ENCODE data around the gene SWSAP1. TPM values are rescaled to one million over a fixed set of nuclear protein-coding genes. Genes with fewer than 3 reads are reported as not detected.

Gene SWSAP1
- total and polyA plus RNA-seq, 9 of the 15 experiments (the other 6 are each of a cell fraction or from before 2014, with no cell fraction given) = 0.18 to 2.8 (median 1.7) TPM

DNA sequence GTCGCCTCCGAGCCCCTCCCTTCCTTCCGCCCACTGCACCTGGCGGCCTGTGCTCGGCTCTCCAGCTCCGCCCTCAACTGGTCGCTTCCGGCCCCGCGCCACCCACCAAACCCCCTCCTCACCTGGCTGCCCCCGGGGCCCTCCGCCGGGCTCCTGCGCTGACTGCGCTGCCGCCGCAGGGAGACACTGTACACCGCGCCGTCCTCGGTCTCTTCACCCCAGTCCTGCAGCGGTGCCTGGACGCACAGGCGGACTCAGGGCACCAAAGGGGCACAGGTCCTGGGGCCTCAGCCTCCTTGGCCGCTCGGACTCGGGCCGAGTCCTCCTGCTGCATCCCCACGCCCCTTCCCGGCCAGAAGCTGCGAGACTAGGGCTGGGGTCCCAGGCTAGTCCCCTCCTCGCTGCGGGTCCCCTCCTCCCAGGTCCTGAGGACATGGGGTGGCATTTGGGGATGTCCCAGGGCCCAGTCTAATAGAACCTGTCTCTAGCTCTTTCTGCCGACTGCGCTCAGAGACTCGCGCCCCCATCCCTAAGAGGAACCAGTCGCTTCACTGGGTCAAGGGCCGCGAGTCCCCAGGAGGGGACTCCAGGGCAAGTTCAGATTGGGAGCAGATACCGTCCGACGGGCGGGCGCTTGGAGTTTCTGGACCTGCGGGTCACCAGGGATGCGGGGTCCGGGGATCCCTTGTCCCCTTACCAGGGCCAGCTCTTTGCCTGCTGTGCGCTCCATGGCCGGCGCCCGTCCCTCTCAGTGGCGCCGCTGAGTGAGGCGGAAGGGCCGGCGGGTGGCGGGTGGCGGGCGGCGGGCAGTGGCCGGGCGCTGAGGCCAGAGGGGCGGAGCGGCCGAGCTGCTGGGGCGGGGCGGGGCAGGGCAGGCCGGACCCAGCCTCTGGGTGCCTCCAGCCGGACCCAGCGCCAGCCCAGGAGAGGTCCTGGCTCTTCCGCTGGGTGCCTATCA is 44.4 kb downstream of the SWSAP1 start, which contains the start of gene RGL3:
TSS of gene RGL3 (minus strand) at position 766 of the 958 bp plus-strand sequence. CDS start at position 730, 36 bp downstream.
- intact Hi-C loops (cut with micrococcal nuclease) = no loop called here
- POLR2A ChIA-PET = interaction anchor here (0.6 to 0.9 kb wide), 2 partner anchors 16 to 44 kb away, joined by 3 to 4 read pairs; partner anchors contain the start of genes ODAD3 and PRKCSH
- CTCF ChIA-PET (ENCODE audit: low intra/inter-chr PET ratio) = interaction anchor here (0.5 kb wide), 1 partner anchor 52 kb away, joined by 3 read pairs; no protein-coding TSS in a partner anchor
- H2AFZ ChIP-seq (ENCODE audit: low read depth, low read length) = peak within 1 kb of the TSS; percentile 80; the same call in 1 of the 2 replicates
- in situ Hi-C loops (cut with MboI) = no loop called here
- H3K27me3 ChIP-seq (ENCODE audit: control insufficient read depth in 2 of 2, insufficient read depth in 2 of 2, low read length in 2 of 2) = peaks cover 2 to 23% of the 10 kb centered on the region in 2 experiments; a peak in 3 of 5 replicates
- WGBS (ENCODE audit: insufficient coverage, low coverage, missing lambda C conversion rate) = 20% methylated on average over 33 of the region's 72 CpGs
- peak within 1 kb of the TSS in 1 of 2 experiments; percentile 65; a peak in 1 of 4 replicates for H3K9ac ChIP-seq (ENCODE audit: insufficient read depth in 1 of 2, low read depth in 2 of 2, low read length in 2 of 2)
- H3K4me3 ChIP-seq = no peak within 1 kb of the TSS
- no peak for TF ChIP-seq ZSCAN32 (CRISPR knock-in tag; IDR thresholded peaks at IDR 0.05)
- TF ChIP-seq POLR2H (tag; IDR thresholded peaks at IDR 0.05; ENCODE audit: low read depth) = no peak
- no peak for TF ChIP-seq CBX5 (IDR thresholded peaks at IDR 0.05; ENCODE audit: borderline replicate concordance, low read depth)
- no peak for TF ChIP-seq PRPF4 (IDR thresholded peaks at IDR 0.05; ENCODE audit: insufficient read depth, low read depth, low read length, poor library complexity, severe bottlenecking)
- TF ChIP-seq EGR1 (conservative IDR thresholded peaks at IDR 0.05) = 0 out of 2 replicates have a peak, but pooled peaks have one; percentile 14
- no peak for TF ChIP-seq SNRNP70 (optimal IDR thresholded peaks at IDR 0.05; ENCODE audit: low read depth, low read length)
- H3K27ac ChIP-seq (ENCODE audit: extremely low read depth, low read depth, low read length) = no peak within 1 kb of the TSS
- H4K20me1 ChIP-seq (replicated peaks; ENCODE audit: control insufficient read depth, insufficient read depth, low read length) = no peaks in the 10 kb centered on the region
- no peaks in the 10 kb centered on the region for H3K79me2 ChIP-seq (ENCODE audit: control insufficient read depth, insufficient read depth, low read length)
- H3K36me3 ChIP-seq (ENCODE audit: control insufficient read depth, insufficient read depth, low read length) = no peaks in the 10 kb centered on the region
- no peaks in the 10 kb centered on the region for H3K9me1 ChIP-seq (ENCODE audit: control insufficient read depth, insufficient read depth, low read length)
- FAIRE-seq (no peak), DNase-seq (ENCODE audit: extremely low read depth in 1 of 4, low spot score in 3 of 4) (peak in 3 of 4 experiments; percentile 34 to 72 (median 69)), ATAC-seq (peak; percentile 62)
- peaks cover 2 to 50% of the 10 kb centered on the region in 2 experiments; a peak in 3 of 5 replicates for H3K4me1 ChIP-seq (replicated peaks in 1 of 2; ENCODE audit: control insufficient read depth in 2 of 2, insufficient read depth in 2 of 2, low read length in 2 of 2)
- BruUV-seq (replicated peaks) = no TSS peak
- no peaks in the 10 kb centered on the region for H3K9me3 ChIP-seq (replicated peaks; ENCODE audit: control insufficient read depth, insufficient read depth, low read depth, low read length)
- no peak within 1 kb of the TSS for H3K4me2 ChIP-seq (ENCODE audit: insufficient read depth, low read length)
